HG03432 (cell line): ENCODE data around the gene CARD9.

ENCODE experiments used
- ATAC-seq: cut with Tn5 transposase; IDR thresholded peaks from one replicate; pipeline ENCODE4 v1.9.1; 2021; ENCODE audit warnings: mild to moderate bottlenecking, moderate library complexity; ENCODE audit not compliant: unreplicated experiment

The CARD9 gene

DNA sequence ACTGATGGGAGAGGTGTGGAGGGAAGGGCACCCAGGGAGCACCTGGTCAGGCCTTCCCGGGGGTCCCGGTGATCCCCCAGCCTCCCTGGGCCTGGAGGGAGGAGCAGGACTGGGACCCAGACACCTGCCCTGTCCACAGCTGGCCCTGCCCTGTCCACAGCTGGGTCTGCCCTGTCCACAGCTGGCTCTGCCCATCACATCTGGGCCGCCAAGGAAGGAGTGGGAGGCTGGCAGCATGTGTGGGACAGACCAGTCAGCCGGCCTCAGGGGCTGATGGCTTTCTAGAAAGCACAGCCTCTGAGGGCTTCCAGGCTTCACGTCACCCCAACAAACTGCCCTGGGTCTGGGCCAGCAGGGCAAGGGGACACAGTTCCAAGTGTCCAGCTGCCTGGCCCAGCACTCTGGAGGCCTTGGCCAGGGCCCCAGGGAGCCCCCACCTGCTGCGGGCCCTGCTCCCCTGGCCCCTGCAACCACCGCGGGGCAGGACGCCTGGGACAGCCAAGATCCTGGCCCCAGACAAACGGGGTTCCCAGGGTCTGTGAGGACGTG lies 22.1 kb downstream of the CARD9 start:
- no peak for ATAC-seq

DNA sequence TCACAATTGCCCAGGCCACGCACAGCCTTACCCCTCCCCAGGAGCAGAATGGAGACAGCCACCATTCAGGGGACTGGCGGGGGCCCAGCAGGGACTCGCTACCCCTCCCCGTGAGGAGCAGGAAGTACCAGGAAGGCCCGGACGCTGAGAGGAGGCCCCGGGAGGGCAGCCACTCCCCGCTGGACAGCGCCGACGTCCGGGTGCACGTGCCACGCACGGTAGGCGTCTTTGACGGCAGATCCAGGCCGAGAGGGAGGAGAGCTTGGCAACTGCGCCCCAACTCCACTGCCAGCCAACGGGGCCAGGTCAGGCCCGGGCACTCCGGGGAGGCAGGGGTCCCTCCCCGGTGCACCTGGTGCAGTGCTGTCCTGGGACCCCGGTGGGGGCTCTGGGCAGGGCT lies 23.9 kb downstream of the CARD9 start:
- no peak for ATAC-seq

DNA sequence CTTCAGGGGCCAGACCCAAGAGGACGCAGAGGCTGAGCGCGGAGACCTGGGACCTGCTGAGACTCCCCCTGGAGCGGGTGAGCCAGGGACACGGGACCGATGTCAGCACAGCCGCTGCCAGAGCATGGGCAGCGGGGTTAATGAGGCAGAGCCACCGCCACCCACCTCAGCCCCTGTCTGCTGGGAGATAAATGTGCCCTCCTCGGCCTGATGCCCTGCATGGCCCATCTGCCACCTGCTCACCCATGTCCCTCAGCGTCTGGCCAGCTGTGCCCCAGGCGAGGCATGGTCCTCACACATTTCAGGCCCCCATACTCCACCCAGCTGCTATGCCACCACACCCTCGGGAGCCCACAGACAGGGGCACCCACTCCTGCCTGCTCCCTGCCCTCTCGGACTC lies 24.8 kb downstream of the CARD9 start:
- no peak for ATAC-seq

DNA sequence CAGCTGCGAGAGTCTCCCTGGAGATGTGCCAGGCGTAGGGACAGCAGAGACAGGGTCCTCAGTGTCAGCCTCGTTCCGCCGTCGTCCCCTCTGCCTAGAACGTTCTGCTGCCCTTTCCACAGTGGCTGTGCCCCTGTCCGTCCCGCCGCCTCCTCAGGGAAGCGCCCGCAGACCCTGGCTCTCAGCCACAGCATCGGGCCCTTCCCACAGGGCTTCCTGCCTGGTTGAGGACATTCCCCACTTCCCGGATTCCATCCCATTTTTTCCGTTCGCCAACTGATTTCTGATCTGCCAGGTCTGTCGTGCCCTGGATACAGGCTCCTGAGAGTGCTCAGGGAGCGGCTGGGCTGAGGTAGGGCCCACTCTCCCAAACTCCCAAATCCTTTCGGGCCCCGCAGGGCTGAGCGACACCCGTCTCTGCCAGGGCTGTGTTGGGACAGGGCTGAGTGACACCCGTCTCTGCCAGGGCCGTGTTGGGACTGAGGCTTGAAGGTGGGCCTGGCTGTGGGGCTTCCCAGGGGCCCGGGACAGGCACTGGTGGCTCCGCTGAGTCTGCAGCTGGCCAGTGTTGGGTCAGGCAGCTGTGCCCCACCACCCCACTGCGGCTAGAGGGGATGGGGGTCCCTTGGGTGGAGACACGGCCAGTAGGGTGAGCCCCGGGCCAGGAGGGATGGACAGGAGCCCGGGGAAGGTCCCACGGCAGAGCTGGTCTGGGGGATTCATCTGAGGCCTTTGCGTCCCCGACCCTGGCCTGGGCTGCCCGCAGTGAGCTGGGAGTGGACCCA lies 25.8 kb downstream of the CARD9 start:
- no peak for ATAC-seq

DNA sequence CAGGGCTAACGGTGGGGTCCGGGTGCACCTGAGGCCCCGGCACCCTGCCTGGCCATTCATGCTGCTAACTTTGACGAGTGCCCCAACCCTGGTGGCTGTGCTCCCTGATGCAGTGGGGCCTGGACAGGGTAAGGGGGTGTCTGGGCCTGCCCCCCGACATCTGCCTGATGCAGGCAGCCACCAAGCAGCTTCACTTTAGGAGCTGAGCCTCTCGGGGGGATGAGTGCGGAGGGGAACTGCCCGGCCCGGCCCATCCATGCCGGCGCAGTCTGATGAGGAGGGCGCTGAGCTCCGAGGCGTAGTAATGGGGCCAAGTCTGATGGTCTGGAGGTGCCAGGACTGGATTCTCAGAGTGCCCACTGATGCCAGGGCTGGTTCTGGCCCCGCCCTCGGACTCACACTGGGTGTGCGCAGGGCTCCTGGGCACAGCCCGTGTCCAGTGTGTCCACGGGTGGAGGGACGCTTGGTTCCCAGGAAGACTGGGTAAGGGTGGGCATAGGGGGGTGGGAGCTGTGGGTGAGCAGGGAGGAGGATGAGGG lies 26.5 kb downstream of the CARD9 start:
- no peak for ATAC-seq

DNA sequence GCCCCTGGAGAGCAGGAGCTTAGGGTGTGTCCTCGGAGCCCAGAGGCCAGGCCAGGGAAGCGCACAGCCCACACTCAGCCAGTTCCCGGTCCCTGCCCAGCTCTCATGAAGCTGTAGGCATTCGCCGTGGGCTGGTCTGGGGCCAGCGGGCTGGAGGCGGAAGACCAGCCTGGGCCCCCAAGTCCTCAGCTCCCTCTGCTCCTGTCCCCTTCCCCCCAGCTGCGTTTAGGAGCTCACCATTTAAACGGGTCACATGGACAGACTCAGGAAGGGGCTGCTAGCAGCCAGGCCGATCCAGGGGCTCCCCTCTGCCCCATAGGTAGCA lies 27.4 kb downstream of the CARD9 start:
- ATAC-seq: no peak

DNA sequence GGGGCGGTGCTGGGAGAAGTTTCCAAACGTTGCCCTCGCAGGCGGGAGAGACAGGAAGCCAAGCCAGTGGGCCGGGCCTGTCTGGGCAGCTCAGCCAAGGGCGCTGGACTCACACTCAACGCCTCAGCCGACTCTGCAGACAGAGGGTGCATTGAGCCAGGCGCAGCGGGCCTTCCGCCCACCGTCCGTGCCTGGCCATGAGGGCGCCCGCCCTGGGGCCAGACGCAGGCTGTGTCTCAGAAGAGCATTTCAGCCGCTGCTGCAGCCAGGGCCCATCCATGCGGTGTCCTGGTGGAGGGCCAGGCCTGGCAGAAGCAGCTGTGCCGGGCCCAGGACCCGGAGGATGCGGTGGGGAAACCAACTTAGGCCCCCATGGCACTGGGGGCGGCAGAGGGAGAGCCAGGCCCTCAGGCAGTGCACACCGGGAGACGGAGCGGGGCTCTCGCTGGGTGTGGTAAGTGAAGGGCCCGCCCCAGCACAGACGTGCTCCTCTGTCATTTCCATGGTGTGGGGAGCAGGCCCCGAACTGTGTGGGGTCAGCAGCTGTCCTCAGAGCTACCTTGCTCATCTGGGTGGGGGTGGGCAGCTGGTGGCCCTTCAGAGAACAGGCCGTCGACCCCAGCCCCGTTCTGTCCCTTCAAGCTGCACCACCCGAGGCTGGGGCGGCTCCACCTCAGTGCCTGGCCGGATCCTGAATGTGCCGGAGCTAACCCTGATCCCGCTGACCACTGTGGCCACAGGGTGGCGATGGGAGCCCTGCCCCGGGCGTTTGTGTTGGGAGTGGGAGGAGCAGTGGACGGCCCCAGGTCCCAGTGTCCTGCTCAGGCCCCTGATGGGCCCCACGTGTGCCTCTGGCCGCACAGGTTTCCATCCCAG lies 27.9 kb downstream of the CARD9 start:
- no peak for ATAC-seq

DNA sequence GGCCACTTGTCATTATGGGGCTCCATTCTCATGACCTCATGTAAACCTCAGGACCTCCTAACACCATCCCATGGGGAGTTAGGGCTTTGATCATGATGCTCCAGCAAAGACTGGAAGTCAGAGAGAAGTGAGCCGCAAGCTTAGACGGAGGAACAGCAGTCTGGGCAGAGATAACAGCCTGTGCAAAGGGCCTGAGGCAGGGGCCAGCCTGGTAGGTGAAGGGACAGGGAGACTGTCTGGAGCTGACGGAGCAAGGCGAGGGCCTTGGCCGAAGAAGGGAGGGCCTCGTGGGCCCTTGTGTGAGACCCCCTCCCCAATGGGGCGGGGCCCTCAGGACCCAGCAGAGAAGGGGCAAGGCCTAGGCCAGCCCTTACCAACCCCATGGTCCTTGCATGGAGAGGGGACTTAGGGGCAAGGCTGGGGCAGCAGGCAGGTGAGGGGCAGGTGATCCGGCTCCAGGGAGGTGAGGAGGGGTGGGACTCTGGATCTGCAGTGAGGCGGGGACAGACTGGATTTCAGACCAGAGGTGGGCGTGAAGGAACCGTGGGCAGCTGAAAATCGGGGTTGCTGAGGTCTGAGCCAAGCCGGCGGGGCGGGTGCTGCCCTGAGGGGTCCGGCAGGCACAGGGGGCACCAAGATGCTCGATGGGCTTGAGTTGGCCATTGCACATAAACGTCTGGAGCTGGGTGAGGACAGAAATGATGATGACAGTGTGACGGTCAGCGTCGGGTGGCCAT lies 28.8 kb downstream of the CARD9 start:
- no peak for ATAC-seq

DNA sequence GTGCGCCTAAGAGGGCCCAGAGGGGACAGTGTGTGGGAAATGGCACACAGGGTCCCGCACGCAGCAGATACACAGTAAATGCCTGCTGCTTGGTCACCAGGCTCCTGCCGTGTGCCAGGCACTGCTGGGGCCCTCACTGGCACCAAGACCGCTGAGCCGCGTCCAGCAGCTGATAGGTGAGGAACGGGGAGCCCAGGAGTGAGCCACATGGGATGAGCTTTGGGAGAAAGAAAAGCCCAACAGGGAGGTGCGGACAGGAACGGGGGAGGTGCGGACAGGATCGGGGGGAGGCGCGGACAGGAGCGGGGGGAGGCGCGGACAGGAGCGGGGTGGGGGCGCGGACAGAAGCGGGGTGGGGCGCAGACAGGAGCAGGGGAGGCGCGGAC lies 29.6 kb downstream of the CARD9 start:
- ATAC-seq: no peak

DNA sequence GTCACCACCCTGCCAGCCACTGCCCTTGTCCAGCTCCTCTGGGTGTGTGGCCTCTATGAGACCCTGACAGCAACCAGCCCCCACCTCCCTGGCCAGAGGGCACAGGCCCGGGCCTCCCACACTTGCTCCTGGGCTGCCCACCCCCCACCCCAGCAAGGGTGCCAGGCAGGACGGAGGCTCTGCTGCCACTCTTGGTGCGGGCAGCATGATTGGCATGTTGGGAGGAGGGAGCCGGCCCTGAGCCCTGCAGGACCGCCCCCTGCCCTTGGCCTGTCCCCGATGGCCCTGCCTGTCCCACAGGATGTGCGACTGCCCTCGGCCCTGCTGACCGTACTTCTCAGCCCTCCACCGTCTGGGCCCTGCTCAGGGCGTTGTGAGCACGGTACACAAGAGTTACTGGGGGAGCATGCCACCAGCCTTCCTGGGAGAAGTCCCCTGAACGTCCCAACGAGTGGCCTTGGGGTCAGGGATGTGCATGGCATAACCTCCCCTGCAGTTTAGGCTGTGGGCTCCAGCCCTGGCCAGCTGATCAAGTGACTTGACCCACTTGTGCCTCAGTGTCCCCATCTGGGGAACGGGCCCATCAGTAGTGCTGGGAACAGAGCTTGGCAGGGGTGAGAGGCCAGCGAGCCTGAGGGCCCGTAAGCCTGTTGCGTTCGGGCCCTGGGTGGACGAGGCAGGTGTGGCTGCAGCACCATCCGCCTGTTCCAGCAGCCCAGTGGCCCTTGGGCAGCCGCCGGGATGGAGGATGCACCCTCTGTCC lies 30.2 kb downstream of the CARD9 start:
- ATAC-seq: no peak

DNA sequence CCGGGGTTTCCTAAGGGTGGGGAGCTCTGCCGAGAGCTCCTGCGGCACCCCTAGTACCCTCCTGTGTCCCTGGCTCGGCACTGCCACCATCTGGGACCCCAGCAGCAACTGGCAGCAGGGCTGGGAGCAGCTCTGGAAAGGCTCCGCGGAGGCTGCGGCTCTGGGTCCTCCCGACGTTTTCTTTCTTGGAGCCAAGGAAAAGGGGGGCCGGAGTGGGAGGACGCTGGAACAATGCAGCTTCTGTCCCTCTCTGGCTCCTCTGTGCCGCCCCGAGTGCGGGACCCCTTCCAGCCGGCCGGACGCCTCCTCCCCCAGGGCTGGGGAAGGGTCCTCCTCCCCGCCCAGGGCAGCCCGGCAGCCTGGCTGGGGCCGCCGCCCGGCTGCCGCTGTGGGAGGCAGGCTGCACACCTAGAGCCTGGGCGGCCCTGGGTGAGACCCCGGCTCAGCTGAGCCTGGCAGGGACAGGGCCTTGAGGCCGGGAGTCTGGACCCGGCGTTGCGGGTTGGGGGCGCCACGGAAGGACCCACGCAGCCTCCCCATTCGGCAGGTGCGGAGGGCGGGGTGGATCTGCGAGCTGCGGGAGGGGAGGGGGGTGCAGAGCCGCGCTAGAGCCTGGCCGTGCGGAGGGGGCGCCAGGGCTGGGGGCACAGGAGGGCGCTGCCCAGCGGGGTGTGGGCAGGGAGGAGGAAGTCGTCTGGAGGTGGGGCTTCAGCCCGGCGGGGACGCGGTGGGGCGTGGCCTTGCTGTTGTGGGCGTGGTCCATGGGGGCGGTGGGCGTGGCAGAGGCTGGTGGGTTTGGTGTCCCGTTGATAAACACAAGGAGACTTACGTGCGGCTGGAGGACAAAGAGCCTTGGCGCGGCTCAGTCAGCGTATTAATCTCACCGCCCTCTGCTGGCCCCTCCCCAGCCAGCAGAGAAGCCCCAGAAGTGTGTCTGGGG lies 31.0 kb downstream of the CARD9 start:
- ATAC-seq: no peak

DNA sequence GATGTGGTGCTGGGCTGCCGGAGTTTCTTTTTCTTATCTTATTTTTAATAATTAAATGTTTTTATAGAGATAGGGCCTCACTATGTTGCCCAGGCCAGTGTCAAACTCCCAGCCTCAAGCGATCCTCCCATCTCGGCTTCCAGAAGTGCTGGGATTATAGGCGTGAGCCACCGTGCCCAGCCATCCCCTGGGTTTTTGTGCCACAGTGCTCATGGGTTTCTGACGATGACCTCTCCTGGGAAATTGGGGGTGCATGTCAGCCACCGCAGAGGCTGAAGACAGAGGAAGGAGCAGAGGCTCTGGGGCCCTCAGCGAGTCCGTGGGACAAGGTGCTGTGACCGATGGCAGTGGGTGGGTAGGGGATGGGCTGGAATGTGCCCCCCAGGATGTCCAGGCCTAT lies 31.7 kb downstream of the CARD9 start:
- ATAC-seq: no peak

DNA sequence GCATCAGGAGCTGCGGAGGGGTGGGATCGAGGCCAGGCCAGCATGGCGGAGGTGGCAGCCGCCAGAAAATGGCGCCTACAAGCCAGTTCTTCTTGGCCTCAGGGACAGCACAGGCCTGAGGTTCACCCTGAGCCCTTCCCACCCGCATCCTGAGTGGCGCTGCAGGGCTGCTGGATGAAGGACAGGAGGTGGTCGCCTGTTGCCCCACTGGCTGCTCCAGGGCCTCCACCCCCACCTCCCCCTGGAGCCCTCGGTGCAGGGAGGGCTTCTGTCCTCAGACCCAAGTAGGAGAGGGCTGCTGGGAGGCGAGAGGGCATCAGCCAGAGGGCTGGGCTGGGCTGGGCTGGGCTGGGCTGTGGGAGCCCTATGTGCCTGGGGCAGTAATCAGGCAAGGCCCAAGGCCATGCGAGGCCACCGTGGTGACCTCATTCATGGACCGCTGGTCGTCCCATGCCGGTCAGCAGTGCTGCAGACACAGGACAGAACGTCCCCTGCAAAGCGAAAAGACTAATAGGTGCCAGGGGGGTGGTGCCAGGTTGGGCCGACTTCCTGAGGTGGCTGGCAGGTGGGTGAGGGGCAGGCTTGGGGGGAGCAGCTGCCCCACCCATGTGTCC lies 32.3 kb downstream of the CARD9 start:
- no peak for ATAC-seq

DNA sequence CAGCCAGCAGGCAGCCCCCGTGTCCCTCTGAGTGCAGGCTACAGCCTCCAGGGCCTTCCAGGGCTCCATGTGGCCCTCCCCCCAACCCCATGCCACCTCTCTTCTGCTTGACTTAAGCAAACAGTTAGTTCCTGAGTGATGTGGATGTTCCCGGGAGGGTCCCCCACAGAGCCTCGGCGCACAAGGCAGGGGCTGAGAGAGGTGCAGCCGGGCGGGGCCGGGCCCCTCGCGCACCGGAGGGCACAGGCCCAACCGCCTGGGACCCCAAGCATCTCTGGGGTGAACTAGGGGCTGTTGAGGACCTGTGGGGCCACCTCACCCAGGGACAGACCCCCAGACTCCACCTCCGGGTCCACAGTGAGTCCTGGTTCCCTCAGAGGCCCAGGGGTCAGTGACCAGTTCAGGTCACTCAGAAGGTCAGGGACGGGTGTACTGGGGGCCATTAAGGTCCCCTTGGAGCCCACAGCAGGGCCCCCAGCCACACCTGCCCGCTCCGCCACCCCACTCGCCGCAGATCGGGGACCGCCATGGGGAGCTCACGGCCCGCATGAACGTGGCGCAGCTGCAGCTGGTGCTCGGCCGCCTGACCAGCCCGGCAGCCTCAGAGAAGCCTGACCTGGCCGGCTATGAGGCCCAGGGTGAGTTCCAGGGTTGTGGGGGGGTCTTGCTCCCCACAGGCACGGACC lies 33.0 kb downstream of the CARD9 start:
- ATAC-seq: no peak

DNA sequence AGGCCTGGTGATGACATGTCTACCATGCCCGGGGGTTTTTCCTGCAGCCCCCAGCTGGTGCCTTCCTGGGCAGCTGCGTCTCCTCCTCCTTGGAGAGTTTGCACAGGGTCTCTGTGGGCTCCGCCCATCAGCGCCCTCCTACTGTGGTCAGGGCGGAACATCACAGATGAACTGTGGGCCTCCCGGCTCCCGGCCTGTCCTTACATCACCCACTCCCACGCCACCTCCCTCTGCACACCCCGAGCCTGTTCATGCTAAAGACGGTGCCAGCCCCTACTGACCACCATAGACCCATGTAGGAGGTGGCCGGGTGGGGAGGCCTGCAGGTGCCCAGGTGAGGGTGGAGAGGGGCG lies 33.5 kb downstream of the CARD9 start:
- ATAC-seq: no peak

DNA sequence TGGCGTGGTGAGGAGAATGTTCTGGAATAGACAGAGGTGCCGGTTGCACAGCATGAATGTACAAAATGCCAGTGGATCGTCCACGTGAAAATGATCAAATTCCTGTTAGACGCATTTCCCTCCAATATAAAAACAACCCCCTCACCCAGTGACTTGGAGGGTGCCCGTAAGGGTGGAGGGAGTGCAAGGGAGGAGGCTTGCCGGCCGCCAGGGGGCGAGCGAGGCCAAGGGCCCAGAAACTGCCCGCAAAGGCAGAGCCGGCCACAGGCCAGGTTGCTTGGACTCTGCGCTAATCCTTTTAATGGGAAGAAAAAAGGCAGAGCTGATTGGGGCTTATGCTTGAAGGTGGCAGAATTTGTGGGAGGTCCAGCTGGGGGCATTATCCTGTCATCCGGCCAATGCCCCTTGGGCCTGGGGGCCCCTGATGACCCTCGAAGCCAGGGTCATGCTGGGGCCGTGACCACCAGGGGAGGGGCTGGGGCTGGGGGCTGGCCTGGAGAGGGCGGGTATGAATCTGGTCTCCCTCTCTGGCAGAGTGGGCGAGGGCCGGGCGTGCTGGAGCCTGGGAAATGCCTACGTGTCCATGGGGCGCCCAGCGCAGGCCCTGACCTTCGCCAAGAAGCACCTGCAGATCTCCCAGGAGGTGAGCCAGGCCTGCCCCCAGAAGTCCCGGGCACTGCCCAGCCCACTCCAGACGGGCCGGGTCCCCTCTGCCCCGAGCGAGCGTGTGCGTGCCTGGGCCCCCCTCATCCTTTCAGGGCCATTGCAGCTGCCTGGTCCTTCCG lies 34.1 kb downstream of the CARD9 start:
- ATAC-seq: no peak

DNA sequence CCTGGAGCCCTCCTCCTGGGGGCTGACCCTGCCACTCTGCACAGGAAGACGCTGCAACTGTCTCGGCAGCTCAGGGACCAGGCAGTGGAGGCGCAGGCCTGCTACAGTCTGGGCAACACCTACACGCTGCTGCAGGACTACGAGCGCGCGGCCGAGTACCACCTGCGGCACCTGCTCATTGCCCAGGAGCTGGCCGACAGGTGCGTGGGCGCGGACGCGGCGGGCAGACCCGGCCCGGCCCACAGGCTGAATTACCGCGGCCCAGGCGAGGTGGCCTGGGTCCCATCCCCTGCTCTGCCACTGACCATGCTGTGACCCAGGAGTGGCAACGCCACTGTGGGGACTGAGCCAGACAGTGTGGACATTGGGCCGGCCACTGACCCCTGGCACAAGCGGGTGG lies 35.0 kb downstream of the CARD9 start:
- no peak for ATAC-seq
